H1 (cell line): Measurements from ENCODE around the gene RHBDD1.

ENCODE experiments used
- EZH2 ChIP-seq: fragments of 200-600 bp; sonication (generic); IDR thresholded peaks from 2 replicates; pipeline ENCODE4 v1.7.1; 2012; ENCODE audit warnings: low read depth, mild to moderate bottlenecking, moderate library complexity, low read length, inconsistent platforms; ENCODE audit not compliant: severe bottlenecking
- MAX ChIP-seq: IDR thresholded peaks from 2 replicates; pipeline ENCODE4 v1.6.1; 2012; ENCODE audit warnings: inconsistent platforms
- POLR2A ChIP-seq, 2 experiments: IDR thresholded peaks; 1 replicate in 1 of 2; 2 replicates in 1 of 2; pipeline ENCODE4 v1.6.1; 2011; ENCODE audit warnings: low read depth in 2 of 2, low read length in 2 of 2, mild to moderate bottlenecking in 2 of 2; ENCODE audit errors: control extremely low read depth in 1 of 2
- YY1 ChIP-seq: IDR thresholded peaks from 2 replicates; pipeline ENCODE4 v1.6.1; 2011; ENCODE audit warnings: low read depth, mild to moderate bottlenecking, low read length

GRCh38 chr2:227006189-227006897 lies 170.5 kb downstream of the RHBDD1 start:
- TF ChIP-seq MAX (no peak), POLR2A (IDR thresholded peaks at IDR 0.05; ENCODE audit: control extremely low read depth in 1 of 2, low read depth in 2 of 2, low read length in 2 of 2) (no peak), EZH2 (no peak), YY1 (no peak)
